ENCODE data around the gene WFDC12.

The WFDC12 gene

DNA sequence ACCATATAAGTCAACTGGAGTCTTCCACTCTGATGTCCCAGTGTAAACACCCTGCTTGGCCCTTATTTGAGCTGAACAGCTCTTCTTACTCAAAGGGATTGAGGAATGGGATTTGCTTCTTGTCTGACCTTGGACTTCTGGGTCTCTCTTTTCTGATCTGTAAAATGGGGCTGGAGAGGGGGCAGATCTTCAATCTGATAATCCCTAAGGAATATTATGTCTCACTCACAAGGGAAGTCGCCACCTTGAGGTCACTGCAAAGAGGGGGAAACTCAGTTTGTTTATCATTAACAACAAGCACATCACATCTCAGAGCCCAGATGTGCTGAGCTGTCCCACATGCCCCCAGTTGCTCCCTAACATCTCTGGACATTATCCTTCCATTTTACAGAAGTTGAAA is 38.4 kb downstream of the WFDC12 start:
- no peak for TF ChIP-seq POLR2AphosphoS5 (IDR thresholded peaks at IDR 0.05; ENCODE audit: low read depth, low read length)
- TF ChIP-seq SPI1 (IDR thresholded peaks at IDR 0.05; ENCODE audit: low read depth, low read length): no peak
- no peak for TF ChIP-seq POLR2A (IDR thresholded peaks at IDR 0.05; ENCODE audit: low read depth, low read length)
- TF ChIP-seq POU2F2 (IDR thresholded peaks at IDR 0.05; ENCODE audit: low read depth, low read length): no peak
- TF ChIP-seq TAF1 (IDR thresholded peaks at IDR 0.05; ENCODE audit: low read depth, low read length): no peak
- no peak for TF ChIP-seq PAX5 (IDR thresholded peaks at IDR 0.05; ENCODE audit: insufficient read depth, low read length, severe bottlenecking)
- FAIRE-seq: no peak

DNA sequence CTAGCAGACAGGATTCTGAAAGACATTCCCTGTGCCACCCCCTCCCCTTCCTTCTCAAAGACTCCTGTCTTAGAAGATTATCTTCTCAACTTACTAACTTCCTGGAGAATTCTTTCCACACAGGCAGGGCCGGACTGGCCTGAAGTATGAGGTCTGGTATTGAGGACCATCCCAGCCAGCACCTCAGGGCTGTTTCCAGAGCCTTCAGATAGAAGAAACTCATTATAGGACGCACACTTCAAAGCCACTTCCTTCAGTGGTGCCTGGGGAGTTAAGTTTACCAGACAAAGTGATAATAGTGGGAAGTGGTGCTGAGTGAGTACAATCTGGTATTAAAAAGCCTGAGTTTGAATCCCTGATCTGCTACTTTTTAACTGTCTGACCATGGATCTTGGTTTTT is 39.0 kb downstream of the WFDC12 start:
- no peak for DNase-seq (ENCODE audit: insufficient read length, low spot score)
- no peak for FAIRE-seq
- TF ChIP-seq POU2F2 (IDR thresholded peaks at IDR 0.05; ENCODE audit: low read depth, low read length) (no peak), SPI1 (IDR thresholded peaks at IDR 0.05; ENCODE audit: low read depth, low read length) (no peak), TAF1 (IDR thresholded peaks at IDR 0.05; ENCODE audit: low read depth, low read length) (no peak), POLR2A (IDR thresholded peaks at IDR 0.05; ENCODE audit: low read depth, low read length) (no peak), POLR2AphosphoS5 (IDR thresholded peaks at IDR 0.05; ENCODE audit: low read depth, low read length) (no peak; the same call in 1 of the 2 replicates), PAX5 (IDR thresholded peaks at IDR 0.05; ENCODE audit: insufficient read depth, low read length, severe bottlenecking) (no peak)

More for the DNA sequence above, 38.4 kb downstream of the WFDC12 start:
- no peak for DNase-seq (ENCODE audit: insufficient read length, low spot score)

DNA sequence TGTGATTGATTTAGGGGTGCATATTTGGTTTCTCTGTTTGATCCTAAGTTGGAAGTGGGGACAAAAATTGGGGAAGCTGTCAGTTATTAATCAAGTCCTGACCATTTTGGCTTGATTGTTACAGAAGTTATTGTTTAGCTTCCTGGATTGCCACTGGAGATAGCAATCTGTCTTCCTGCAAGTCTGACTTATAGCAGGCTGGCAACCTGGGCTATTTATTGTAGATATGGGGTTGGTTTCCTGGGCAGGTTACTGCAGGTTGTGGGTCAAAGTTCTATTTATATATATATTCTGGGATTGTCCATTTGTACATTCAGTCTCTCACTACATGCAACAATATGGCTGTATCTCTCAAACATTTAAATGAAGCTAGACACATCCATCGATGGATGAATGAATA is 41.1 kb downstream of the WFDC12 start:
- FAIRE-seq (no peak), DNase-seq (ENCODE audit: insufficient read length, low spot score) (no peak)
- TF ChIP-seq POLR2AphosphoS5 (IDR thresholded peaks at IDR 0.05; ENCODE audit: low read depth, low read length): no peak
- no peak for TF ChIP-seq TAF1 (IDR thresholded peaks at IDR 0.05; ENCODE audit: low read depth, low read length)
- no peak for TF ChIP-seq PAX5 (IDR thresholded peaks at IDR 0.05; ENCODE audit: insufficient read depth, low read length, severe bottlenecking)
- TF ChIP-seq POU2F2 (IDR thresholded peaks at IDR 0.05; ENCODE audit: low read depth, low read length): no peak
- TF ChIP-seq SPI1 (IDR thresholded peaks at IDR 0.05; ENCODE audit: low read depth, low read length): no peak
- TF ChIP-seq POLR2A (IDR thresholded peaks at IDR 0.05; ENCODE audit: low read depth, low read length): no peak

DNA sequence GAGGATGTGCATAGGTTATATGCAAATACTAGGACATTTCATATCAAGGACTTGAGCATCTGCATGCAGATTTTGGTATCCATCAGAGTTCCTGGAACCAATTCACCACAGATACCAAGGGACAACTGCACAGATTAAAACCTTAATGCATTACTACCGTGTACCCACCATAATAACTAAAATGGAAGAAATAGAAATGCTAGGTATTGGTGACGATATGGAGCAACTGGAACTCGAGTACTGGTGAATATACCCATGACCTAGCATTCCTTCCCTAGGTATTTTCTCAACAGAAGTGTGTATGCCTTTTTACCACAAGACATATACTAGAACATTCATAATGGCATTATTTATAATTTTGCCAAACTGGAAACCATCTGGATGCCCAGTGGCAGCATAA is 41.8 kb downstream of the WFDC12 start:
- TF ChIP-seq TAF1 (IDR thresholded peaks at IDR 0.05; ENCODE audit: low read depth, low read length) (no peak), POLR2AphosphoS5 (IDR thresholded peaks at IDR 0.05; ENCODE audit: low read depth, low read length) (no peak), PAX5 (IDR thresholded peaks at IDR 0.05; ENCODE audit: insufficient read depth, low read length, severe bottlenecking) (no peak), POU2F2 (IDR thresholded peaks at IDR 0.05; ENCODE audit: low read depth, low read length) (no peak), SPI1 (IDR thresholded peaks at IDR 0.05; ENCODE audit: low read depth, low read length) (no peak), POLR2A (IDR thresholded peaks at IDR 0.05; ENCODE audit: low read depth, low read length) (no peak)
- FAIRE-seq (no peak), DNase-seq (ENCODE audit: insufficient read length, low spot score) (no peak)

DNA sequence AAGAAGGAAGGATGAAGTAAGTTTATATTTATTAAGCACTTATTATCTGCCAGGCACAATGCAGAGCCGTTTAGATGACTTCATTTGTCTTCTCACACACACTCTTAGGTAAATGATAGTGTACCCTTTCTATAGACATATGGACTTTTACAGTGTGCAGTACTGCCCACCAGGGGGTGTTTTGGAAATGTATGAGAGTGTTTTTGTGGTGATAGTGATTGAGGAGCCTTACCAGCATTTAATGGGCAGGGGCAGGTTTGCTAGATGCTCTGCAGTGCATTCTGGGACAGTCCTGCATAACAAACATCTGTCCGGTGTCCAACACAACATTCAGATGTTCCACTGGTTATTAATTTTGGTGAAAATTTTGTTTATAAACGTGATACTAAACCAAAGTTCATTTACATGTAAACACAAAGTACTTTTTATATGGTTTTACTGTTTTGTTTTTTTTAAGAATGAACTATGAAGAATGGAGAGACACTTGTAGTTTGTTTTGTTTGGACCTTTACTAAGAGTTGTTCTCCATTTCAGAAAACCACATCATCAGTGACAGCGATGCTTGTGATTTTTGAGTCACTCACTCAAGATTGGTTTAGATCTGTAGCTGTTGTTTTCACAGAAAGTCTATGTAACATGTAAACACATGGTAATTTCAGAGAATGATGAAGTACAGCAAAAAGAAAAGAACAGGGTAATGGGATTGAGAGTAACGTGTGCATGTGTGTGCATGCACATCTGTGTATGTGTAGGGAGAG is 43.2 kb downstream of the WFDC12 start:
- no peak for FAIRE-seq
- no peak for DNase-seq (ENCODE audit: insufficient read length, low spot score)
- TF ChIP-seq POU2F2 (IDR thresholded peaks at IDR 0.05; ENCODE audit: low read depth, low read length) (no peak), PAX5 (IDR thresholded peaks at IDR 0.05; ENCODE audit: insufficient read depth, low read length, severe bottlenecking) (no peak), SPI1 (IDR thresholded peaks at IDR 0.05; ENCODE audit: low read depth, low read length) (no peak)

DNA sequence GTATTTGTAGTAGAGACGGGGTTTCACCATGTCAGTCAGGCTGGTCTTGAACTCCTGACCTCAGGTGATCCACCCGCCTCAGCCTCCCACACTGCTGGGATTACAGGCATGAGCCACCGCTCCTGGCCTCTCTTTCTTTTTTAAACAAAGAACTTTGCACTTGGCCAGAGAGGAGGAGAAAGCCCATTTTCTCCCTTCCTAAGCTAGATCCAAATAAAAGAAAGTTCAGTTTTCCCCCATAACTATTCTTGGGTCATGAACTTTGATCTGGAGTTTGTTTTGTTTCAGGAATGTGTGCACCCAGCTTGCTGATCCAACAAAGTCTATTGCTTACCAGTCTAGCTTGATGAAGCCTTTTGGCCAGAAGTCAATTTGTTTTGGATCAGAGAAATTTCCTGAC is 46.7 kb downstream of the WFDC12 start:
- no peak for FAIRE-seq
- TF ChIP-seq PAX5 (IDR thresholded peaks at IDR 0.05; ENCODE audit: insufficient read depth, low read length, severe bottlenecking): no peak
- no peak for TF ChIP-seq POLR2AphosphoS5 (IDR thresholded peaks at IDR 0.05; ENCODE audit: low read depth, low read length)
- no peak for TF ChIP-seq POLR2A (IDR thresholded peaks at IDR 0.05; ENCODE audit: low read depth, low read length)
- TF ChIP-seq TAF1 (IDR thresholded peaks at IDR 0.05; ENCODE audit: low read depth, low read length): no peak
- TF ChIP-seq POU2F2 (IDR thresholded peaks at IDR 0.05; ENCODE audit: low read depth, low read length): no peak
- TF ChIP-seq SPI1 (IDR thresholded peaks at IDR 0.05; ENCODE audit: low read depth, low read length): no peak
- no peak for DNase-seq (ENCODE audit: insufficient read length, low spot score)

Data from GM12891 (cell line).